Bronchial epithelial cell (primary cell): ENCODE results near the gene KRTAP5-8. TPM values are rescaled to one million over a fixed set of nuclear protein-coding genes. Genes with fewer than 3 reads are reported as not detected.

Source experiments
- DNase-seq: peaks from one replicate; pipeline ENCODE4 v3.0.0-alpha.2; 2010; ENCODE audit warnings: low read depth
- FAIRE-seq: peaks from 2 replicates; lab custom pipeline; 2011; peaks lifted over from hg19 to GRCh38; lab: Jason Lieb, UNC
- H3K27me3 ChIP-seq: 2 replicates; pipeline ENCODE4 v1.5.1; 2011; ENCODE audit warnings: low read length; ENCODE audit not compliant: control insufficient read depth, insufficient read depth
- H3K36me3 ChIP-seq: 2 replicates; pipeline ENCODE4 v1.5.1; 2011; ENCODE audit warnings: low read length; ENCODE audit not compliant: control insufficient read depth, insufficient read depth
- H3K4me3 ChIP-seq: 2 replicates; pipeline ENCODE4 v1.5.1; 2011; ENCODE audit warnings: mild to moderate bottlenecking, low read depth, low read length, control low read depth
- total RNA-seq: library from RNA; depleted of rRNA; stranded (reverse); fragments of >200 nt; gene quantifications from 2 replicates; pipeline ENCODE4 v1.2.1, GENCODE V29; 2014
- TF ChIP-seq, protein P1 (sequence below): IDR thresholded peaks from 2 replicates; pipeline ENCODE4 v1.5.1; 2011; ENCODE audit warnings: mild to moderate bottlenecking, moderate library complexity, low read length, control low read depth, inconsistent platforms; ENCODE audit not compliant: insufficient read depth, severe bottlenecking

Gene KRTAP5-8
- total RNA-seq, 1 donor from 2014 or later, result not detected

DNA sequence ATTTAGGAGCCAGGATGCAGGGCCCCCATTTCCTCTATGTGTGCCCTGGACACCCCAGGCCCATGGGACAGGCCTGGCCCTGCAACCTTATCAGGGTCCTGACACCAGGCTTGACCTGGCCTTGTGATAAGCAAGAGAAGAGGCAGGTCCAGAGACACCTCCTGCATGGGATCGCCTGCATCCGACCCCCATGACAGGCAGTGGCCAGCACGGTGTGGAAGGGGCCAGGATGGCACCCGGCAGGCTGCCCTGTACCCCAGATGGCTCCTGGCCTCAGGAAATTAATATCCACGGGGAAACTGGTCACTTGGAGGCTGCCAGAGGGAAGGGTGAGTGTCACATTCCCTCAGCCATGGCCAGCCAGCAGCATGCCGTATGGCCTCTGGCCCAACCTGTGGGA, 17.2 kb downstream of the KRTAP5-8 start:
- Histone ChIP-seq H3K36me3 (no peaks in the 10 kb centered on the region), H3K4me3 (no peak overlapping the region), H3K27me3 (no peaks in the 10 kb centered on the region)
- no peak for FAIRE-seq
- DNase-seq, result no peak
- TF ChIP-seq, protein P1, sequence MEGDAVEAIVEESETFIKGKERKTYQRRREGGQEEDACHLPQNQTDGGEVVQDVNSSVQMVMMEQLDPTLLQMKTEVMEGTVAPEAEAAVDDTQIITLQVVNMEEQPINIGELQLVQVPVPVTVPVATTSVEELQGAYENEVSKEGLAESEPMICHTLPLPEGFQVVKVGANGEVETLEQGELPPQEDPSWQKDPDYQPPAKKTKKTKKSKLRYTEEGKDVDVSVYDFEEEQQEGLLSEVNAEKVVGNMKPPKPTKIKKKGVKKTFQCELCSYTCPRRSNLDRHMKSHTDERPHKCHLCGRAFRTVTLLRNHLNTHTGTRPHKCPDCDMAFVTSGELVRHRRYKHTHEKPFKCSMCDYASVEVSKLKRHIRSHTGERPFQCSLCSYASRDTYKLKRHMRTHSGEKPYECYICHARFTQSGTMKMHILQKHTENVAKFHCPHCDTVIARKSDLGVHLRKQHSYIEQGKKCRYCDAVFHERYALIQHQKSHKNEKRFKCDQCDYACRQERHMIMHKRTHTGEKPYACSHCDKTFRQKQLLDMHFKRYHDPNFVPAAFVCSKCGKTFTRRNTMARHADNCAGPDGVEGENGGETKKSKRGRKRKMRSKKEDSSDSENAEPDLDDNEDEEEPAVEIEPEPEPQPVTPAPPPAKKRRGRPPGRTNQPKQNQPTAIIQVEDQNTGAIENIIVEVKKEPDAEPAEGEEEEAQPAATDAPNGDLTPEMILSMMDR, result no peak

DNA sequence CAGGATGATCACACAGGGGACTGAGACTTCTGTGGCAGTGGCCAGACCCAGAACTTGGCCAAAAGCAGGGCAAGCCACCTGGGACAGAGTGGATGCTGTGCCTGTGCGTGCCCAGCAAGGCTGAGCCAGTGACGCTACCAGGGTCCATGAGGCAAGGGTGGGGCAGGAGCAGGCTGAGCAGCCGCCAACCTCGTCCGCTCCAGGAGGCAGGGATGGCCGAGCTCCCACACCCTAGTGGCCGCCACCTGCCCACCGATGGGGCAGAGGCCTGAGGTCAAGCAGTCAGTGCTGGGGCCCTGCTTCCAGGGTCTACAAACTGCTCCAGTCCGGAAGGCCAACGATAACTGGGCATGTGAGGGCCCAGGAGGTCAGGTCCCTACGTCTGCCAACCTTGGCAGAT, 17.7 kb downstream of the KRTAP5-8 start:
- Histone ChIP-seq H3K4me3 (no peak overlapping the region), H3K27me3 (no peaks in the 10 kb centered on the region), H3K36me3 (no peaks in the 10 kb centered on the region)
- TF ChIP-seq, protein P1, result no peak
- no peak for DNase-seq
- FAIRE-seq, result no peak

DNA sequence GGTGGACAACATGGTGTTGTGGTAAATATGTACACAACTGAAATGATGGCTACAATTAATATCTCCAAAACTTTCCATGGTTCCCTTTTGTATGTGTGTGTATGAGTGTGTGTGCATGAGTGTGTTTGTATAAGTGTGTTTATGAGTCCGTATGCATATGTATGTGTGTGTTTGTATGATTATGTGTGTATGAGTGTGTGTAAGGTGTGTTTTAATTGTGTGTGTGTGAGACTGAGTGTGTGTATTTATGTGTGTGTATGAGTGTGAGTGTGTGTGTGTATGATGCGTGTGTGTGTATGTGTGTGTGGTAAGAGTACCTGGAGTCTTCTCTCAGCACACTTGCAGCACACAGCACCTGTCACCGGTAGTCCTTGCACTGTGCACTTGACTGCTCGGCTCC, 18.2 kb downstream of the KRTAP5-8 start:
- Histone ChIP-seq H3K27me3 (no peaks in the 10 kb centered on the region), H3K4me3 (no peak overlapping the region), H3K36me3 (no peaks in the 10 kb centered on the region)
- no peak for FAIRE-seq
- no peak for DNase-seq
- TF ChIP-seq, protein P1, result no peak

DNA sequence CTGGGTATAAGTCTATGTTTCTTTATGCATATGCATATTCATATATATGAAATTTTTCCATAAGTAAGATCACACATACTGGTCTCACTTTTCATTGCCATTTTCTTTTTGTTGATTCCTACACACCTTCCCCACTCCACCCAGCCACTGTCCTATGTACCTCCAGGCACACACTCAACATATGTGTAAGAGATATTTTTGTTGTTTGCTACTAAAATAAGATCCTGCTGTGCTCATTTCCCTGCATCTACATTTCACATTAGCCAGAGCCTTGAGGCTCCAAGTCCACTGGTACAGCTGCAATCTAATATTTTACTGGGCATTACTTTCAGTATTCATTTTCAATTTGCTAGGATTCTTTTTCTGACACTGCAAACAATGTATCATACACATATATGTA, 19.4 kb downstream of the KRTAP5-8 start:
- DNase-seq (no peak), FAIRE-seq (no peak)
- no peak overlapping the region for H3K4me3 ChIP-seq
- no peaks in the 10 kb centered on the region for H3K36me3 ChIP-seq
- H3K27me3 ChIP-seq, result no peaks in the 10 kb centered on the region
- TF ChIP-seq, protein P1, result no peak

DNA sequence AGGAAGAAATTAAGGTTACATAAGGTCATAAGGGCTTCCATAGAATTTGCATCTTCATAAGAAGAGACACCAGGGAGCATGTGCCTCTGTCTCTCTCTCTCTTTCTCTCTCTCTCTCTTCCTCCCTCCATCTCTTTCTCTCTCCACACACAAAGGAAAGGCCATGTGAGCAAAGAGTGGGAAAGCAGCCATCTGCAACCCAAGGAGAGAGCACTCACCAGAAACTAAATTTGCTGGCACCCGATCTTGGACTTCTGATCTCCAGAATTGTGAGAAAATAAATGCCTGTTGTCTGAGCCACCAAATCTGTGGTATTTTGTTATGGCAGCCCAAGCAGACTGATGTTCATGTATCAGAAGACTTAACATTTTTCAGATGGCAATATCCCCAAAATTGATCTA, 21.2 kb downstream of the KRTAP5-8 start:
- TF ChIP-seq, protein P1, result no peak
- FAIRE-seq, result no peak
- Histone ChIP-seq H3K36me3 (no peaks in the 10 kb centered on the region), H3K4me3 (no peak overlapping the region), H3K27me3 (no peaks in the 10 kb centered on the region)
- no peak for DNase-seq

DNA sequence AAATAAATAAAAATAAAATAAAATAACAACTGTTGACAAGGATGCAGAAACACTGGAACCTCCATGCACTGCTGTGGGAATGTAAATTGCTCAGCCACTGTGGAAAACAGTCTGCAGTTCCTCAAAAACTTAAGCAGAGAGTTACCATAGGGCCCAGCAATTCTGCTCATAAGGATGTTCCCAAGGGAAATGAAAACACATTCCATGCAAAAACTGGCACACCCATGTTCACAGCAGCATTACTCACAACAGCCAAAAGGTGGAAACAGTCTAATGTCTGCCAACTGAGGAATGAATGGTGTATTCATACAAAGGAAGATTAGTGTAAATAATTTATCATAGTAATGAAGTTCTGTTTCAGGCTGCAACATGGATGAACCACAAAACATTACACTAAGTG, 24.3 kb downstream of the KRTAP5-8 start:
- TF ChIP-seq, protein P1, result no peak
- H3K27me3 ChIP-seq, result no peaks in the 10 kb centered on the region
- H3K4me3 ChIP-seq, result no peak overlapping the region
- FAIRE-seq (no peak), DNase-seq (peak; percentile 15)
- H3K36me3 ChIP-seq, result no peaks in the 10 kb centered on the region
